Pancreas (tissue), 10 donors: Measurements from ENCODE around the gene SLC39A10. TPM values are rescaled to one million over a fixed set of nuclear protein-coding genes. Genes with fewer than 3 reads are reported as not detected.

ENCODE experiments used
- ATAC-seq, 4 donors: fragments of 200-7000 bp; cut with Tn5 transposase; one replicate each; pipeline versions ENCODE4 v1.8.0 to v1.9.1; 2020; ENCODE audit warnings: mild to moderate bottlenecking in 4 of 4, moderate library complexity in 4 of 4
- DNase-seq, 6 donors: peaks; one replicate each; pipeline ENCODE4 v3.0.0-alpha.2; 2020
- FAIRE-seq: peaks from 2 replicates; lab custom pipeline; 2012; peaks lifted over from hg19 to GRCh38; lab: Jason Lieb, UNC
- H3K27ac ChIP-seq, 4 donors: fragments of 200-600 bp; sonication (generic); 1 replicate in 3 of 4; 2 replicates in 1 of 4; pipeline versions ENCODE4 v1.5.0 to v1.8.0; 2020
- H3K27me3 ChIP-seq, 4 donors: fragments of 200-600 bp; one replicate each; pipeline ENCODE4 v1.8.0; 2021
- H3K36me3 ChIP-seq, 3 donors: fragments of 200-600 bp; sonication (generic) in 1 of 3; one replicate each; pipeline versions ENCODE4 v1.5.0 to v1.8.0; 2020 to 2021
- H3K4me1 ChIP-seq, 3 donors: fragments of 200-600 bp; one replicate each; pipeline ENCODE4 v1.8.0; 2021
- H3K4me3 ChIP-seq, 4 donors: fragments of 200-600 bp; sonication (generic) in 2 of 4; one replicate each; pipeline versions ENCODE4 v1.5.0 to v1.8.0; 2020 to 2021
- H3K9me3 ChIP-seq, 4 donors: fragments of 200-600 bp; one replicate each; pipeline ENCODE4 v1.8.0; 2021
- WGBS, 2 donors: extraction: QIAGEN DNeasy Blood & Tissue Kit; methylation state at CpG; one replicate each; pipeline ENCODE4 v1.1.7; 2013; 5-methylcytosine and 5-hydroxymethylcytosine counted together
- intact Hi-C, 3 donors: fragments of 100-400 bp; cut with DNase I; formaldehyde crosslinking; loops; one replicate each; pipeline versions ENCODE4 v1.11.1 to v1.14.2; 2022
- polyA plus RNA-seq, 2 donors: library from polyadenylated mRNA; stranded (reverse); fragments of 200-250 nt; gene quantifications; one replicate each; pipeline ENCODE4 v1.2.3, GENCODE V29; 2013
- total RNA-seq, 6 donors: library from RNA; stranded (reverse); fragmentation: NEBNext Ultra II Directional in 4 of 6; extraction: Animal tissue kit (Norgen Biotek cat#: 25700) in 4 of 6; gene quantifications; one replicate each; pipeline versions ENCODE4 v1.2.1 to v1.2.4, GENCODE V29; 2021 to 2023
- TF ChIP-seq, protein P1 (sequence below), 4 donors: fragments of 200-600 bp; sonication (generic) in 3 of 4; IDR thresholded peaks; one replicate each; pipeline versions ENCODE4 v1.5.0 to v1.8.0; 2021; ENCODE audit warnings: antibody characterized with exemption in 4 of 4
- donor health status: healthy with polysubstance abuse.
- donor health status: DM: no; HTN: no; CAD: no; lungs with moderate emphysema.
- donor health status: DM: no; HTN: no; CAD: no.
- donor health status: control.
- donor health status: control.
- donor health status: Bipolar disorder and iron deficiency.
- donor health status: DM: yes; HTN: yes; CAD: no.
- donor health status: DM: no; HTN: no; CAD: no.
- donor health status: DM: no; HTN: no; CAD: no.
- donor health status: DM: yes; HTN: yes; CAD: no.

The SLC39A10 gene
- total and polyA plus RNA-seq, 8 donors, result 6.3 to 17.3 (median 10.9) TPM

DNA sequence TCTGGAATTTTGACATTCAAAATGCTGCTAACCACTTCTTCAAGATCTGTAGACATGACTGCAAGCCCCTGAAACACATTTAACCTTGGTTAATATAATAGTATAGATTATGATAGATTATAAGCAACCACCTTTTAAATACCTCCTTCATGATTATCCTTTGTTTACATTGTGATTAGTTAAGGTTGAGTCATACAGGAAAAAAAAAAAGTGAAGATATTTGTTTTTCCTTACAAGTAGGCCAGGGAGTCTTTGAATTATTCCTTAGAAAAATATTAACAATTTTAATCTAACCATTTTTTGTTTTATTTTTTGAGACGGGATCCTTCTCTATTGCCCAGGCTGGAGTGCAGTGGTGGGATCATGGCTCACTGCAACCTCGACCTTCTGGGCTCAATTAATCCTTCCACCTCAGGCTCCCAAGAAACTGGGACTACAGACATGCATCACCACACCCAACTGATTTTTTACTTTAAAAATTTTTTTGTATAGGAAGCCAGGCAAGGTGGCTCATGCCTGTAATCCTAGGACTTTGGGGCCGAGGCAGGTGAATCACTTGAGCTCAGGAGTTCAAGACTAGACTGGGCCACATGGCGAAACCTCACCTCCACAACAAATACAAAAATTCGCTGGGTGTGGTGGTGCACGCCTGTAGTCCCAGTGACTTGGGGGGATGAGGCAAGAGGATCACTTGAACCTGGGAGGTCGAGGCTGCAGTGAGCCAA lies 99.4 kb downstream of the SLC39A10 start:
- 80 to 82% methylated on average over 7 of the region's 7 CpGs for WGBS, 2 donors
- ATAC-seq, result peak in 3 of 4 donors; percentile 48 to 75 (median 59)
- no peak for FAIRE-seq
- H3K9me3 ChIP-seq, result no peaks in the 10 kb centered on the region
- H3K27ac ChIP-seq, result no peak overlapping the region
- H3K36me3 ChIP-seq, result no peaks in the 10 kb centered on the region
- intact Hi-C loops, result no loop called here
- H3K27me3 ChIP-seq, result no peaks in the 10 kb centered on the region
- DNase-seq, result no peak
- peaks cover 0 to 4% (median 0%) of the 10 kb centered on the region in 3 donors for H3K4me1 ChIP-seq
- TF ChIP-seq, protein P1, sequence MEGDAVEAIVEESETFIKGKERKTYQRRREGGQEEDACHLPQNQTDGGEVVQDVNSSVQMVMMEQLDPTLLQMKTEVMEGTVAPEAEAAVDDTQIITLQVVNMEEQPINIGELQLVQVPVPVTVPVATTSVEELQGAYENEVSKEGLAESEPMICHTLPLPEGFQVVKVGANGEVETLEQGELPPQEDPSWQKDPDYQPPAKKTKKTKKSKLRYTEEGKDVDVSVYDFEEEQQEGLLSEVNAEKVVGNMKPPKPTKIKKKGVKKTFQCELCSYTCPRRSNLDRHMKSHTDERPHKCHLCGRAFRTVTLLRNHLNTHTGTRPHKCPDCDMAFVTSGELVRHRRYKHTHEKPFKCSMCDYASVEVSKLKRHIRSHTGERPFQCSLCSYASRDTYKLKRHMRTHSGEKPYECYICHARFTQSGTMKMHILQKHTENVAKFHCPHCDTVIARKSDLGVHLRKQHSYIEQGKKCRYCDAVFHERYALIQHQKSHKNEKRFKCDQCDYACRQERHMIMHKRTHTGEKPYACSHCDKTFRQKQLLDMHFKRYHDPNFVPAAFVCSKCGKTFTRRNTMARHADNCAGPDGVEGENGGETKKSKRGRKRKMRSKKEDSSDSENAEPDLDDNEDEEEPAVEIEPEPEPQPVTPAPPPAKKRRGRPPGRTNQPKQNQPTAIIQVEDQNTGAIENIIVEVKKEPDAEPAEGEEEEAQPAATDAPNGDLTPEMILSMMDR (IDR thresholded peaks at IDR 0.05), result no peak
- no peak overlapping the region for H3K4me3 ChIP-seq

- TF ChIP-seq, protein P1 (IDR thresholded peaks at IDR 0.05), result no peak
- WGBS, 2 donors, result 94 to 98% methylated on average over 3 of the region's 3 CpGs
Measured at GRCh38 chr2:195758846-195759245, 101.8 kb downstream of the SLC39A10 start.

DNA sequence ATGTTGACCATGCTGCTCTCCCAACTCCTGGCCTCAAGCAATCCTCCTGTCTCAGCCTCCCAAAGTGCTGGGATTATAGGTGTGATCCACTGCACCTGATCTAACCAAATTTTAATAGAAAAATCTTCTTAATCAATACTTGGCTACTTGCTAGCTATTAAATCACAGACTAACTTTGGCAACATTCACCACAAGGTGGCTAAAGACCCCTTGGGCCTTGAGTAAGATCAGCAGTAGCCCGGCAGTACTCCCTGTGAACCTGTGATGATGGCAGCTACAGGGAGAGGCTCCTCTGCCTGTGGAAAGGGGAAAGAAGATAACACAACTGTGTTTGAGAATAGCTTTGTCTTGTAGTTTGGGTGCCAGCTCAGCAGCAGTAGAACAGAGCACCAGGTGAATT lies 102.9 kb downstream of the SLC39A10 start:
- WGBS, 2 donors, result 89 to 99% methylated on average over 1 of the region's 1 CpG
- ATAC-seq (no peak), DNase-seq (no peak), FAIRE-seq (no peak)
- H3K9me3 ChIP-seq, result no peaks in the 10 kb centered on the region
- intact Hi-C loops, result no loop called here
- H3K27me3 ChIP-seq, result no peaks in the 10 kb centered on the region
- no peak overlapping the region for H3K27ac ChIP-seq
- peaks cover 0 to 4% (median 0%) of the 10 kb centered on the region in 3 donors for H3K4me1 ChIP-seq
- H3K4me3 ChIP-seq, result no peak overlapping the region
- no peaks in the 10 kb centered on the region for H3K36me3 ChIP-seq
- TF ChIP-seq, protein P1 (IDR thresholded peaks at IDR 0.05), result no peak

More at GRCh38 chr2:195758846-195759245, 101.8 kb downstream of the SLC39A10 start:
- Histone ChIP-seq H3K4me3 (no peak overlapping the region), H3K4me1 (peaks cover 0 to 4% (median 0%) of the 10 kb centered on the region in 3 donors), H3K9me3 (no peaks in the 10 kb centered on the region), H3K27me3 (no peaks in the 10 kb centered on the region), H3K27ac (no peak overlapping the region), H3K36me3 (no peaks in the 10 kb centered on the region)
- intact Hi-C loops, result no loop called here
- ATAC-seq, result no peak
- no peak for DNase-seq
- no peak for FAIRE-seq

DNA sequence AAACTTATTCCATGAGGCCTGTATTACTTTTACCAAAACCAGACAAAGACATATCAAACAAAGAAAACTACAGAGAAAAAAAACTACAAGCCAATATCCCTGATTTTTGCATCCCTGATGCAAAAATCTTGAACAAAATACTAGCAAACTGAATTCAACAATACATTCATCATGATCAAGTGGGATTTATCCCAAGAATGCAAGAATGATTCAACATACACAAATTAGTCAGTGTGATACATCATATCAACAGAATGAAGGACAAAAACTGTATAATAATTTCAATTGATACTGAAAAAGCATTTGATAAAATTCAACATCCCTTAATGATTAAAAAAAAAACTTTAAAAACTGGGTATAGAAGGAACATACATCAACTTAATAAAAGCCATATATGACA lies 106.8 kb downstream of the SLC39A10 start:
- no peaks in the 10 kb centered on the region for H3K27me3 ChIP-seq
- no peaks in the 10 kb centered on the region for H3K4me1 ChIP-seq
- intact Hi-C loops, result no loop called here
- H3K36me3 ChIP-seq, result no peaks in the 10 kb centered on the region
- ATAC-seq, result no peak
- H3K4me3 ChIP-seq, result no peak overlapping the region
- FAIRE-seq, result no peak
- TF ChIP-seq, protein P1 (IDR thresholded peaks at IDR 0.05), result no peak
- H3K9me3 ChIP-seq, result no peaks in the 10 kb centered on the region
- no peak overlapping the region for H3K27ac ChIP-seq
- no peak for DNase-seq

GRCh38 chr2:195766691-195767090 lies 109.7 kb downstream of the SLC39A10 start:
- FAIRE-seq (no peak), DNase-seq (no peak), ATAC-seq (no peak)
- TF ChIP-seq, protein P1 (IDR thresholded peaks at IDR 0.05), result no peak
- H3K36me3 ChIP-seq, result no peaks in the 10 kb centered on the region
- intact Hi-C loops, result no loop called here
- no peaks in the 10 kb centered on the region for H3K27me3 ChIP-seq
- WGBS, 2 donors, result 97 to 98% methylated on average over 1 of the region's 1 CpG
- H3K27ac ChIP-seq, result no peak overlapping the region
- H3K9me3 ChIP-seq, result no peaks in the 10 kb centered on the region
- H3K4me1 ChIP-seq, result no peaks in the 10 kb centered on the region
- no peak overlapping the region for H3K4me3 ChIP-seq
